Vagina (tissue), 2 donors: ENCODE results near the gene ACVR1. TPM values are rescaled to one million over a fixed set of nuclear protein-coding genes. Genes with fewer than 3 reads are reported as not detected.

Source experiments
- DNase-seq, 2 donors: peaks; one replicate each; pipeline ENCODE4 v3.0.0-alpha.2; 2017; ENCODE audit errors: extremely low spot score in 2 of 2
- H3K27ac ChIP-seq: fragments of 200-600 bp; sonication (generic); one replicate; pipeline ENCODE4 v1.5.1; 2019
- H3K27me3 ChIP-seq: fragments of 200-600 bp; sonication (generic); one replicate; pipeline ENCODE4 v1.5.1; 2019
- H3K36me3 ChIP-seq, 2 donors: fragments of 200-600 bp; sonication (generic); one replicate each; pipeline ENCODE4 v1.5.1; 2017 to 2019
- H3K4me1 ChIP-seq: fragments of 200-600 bp; sonication (generic); one replicate; pipeline ENCODE4 v1.5.1; 2019
- H3K4me3 ChIP-seq, 2 donors: fragments of 200-600 bp; sonication (generic); 1 replicate in 1 of 2; 2 replicates in 1 of 2; pipeline ENCODE4 v1.5.1; 2016 to 2019
- H3K9me3 ChIP-seq: fragments of 200-600 bp; sonication (generic); one replicate; pipeline ENCODE4 v1.5.1; 2019
- CTCF ChIP-seq, 3 experiments: fragments of 450-650 bp in 2 of 3; fragments of 200-600 bp in 1 of 3; sonication (generic) in 1 of 3; IDR thresholded peaks; one replicate each; pipeline ENCODE4 v1.5.1; 2017 to 2019; ENCODE audit warnings: antibody characterized with exemption in 3 of 3, mild to moderate bottlenecking in 2 of 3, moderate library complexity in 2 of 3
- POLR2A ChIP-seq, 2 donors: fragments of 450-650 bp; IDR thresholded peaks; one replicate each; pipeline ENCODE4 v1.6.1; 2017; ENCODE audit warnings: antibody characterized with exemption in 2 of 2, mild to moderate bottlenecking in 2 of 2, moderate library complexity in 2 of 2
- POLR2AphosphoS5 ChIP-seq, 2 donors: sonication (generic); formaldehyde crosslinking; IDR thresholded peaks; one replicate each; pipeline ENCODE4 v1.9.0; 2017; ENCODE audit warnings: antibody characterized with exemption in 2 of 2, mild to moderate bottlenecking in 2 of 2, low read depth in 1 of 2; ENCODE audit not compliant: insufficient read depth in 1 of 2
- intact Hi-C: fragments of 100-400 bp; cut with DNase I; formaldehyde crosslinking; loops from one replicate; pipeline ENCODE4 v1.15.1; 2023
- total RNA-seq: library from RNA; depleted of rRNA; stranded (reverse); fragments of >200 nt; gene quantifications from one replicate; pipeline ENCODE4 v1.2.3, GENCODE V29; 2016

Gene ACVR1
- total RNA-seq, 1 donor from 2014 or later: 25.8 TPM

GRCh38 chr2:157839822-157840221, 36.3 kb downstream of the ACVR1 start:
- Histone ChIP-seq H3K27me3 (no peaks in the 10 kb centered on the region), H3K9me3 (no peaks in the 10 kb centered on the region), H3K36me3 (no peaks in the 10 kb centered on the region), H3K27ac (peak overlapping the region; percentile 76), H3K4me3 (no peak overlapping the region), H3K4me1 (peaks cover 83% of the 10 kb centered on the region)
- no peak for DNase-seq
- intact Hi-C loops: no loop called here
- no peak for TF ChIP-seq CTCF (IDR thresholded peaks at IDR 0.05)
- TF ChIP-seq POLR2A (IDR thresholded peaks at IDR 0.05): no peak
- TF ChIP-seq POLR2AphosphoS5 (IDR thresholded peaks at IDR 0.05; ENCODE audit: insufficient read depth in 1 of 2, low read depth in 1 of 2): no peak

GRCh38 chr2:157839162-157839801, 36.8 kb downstream of the ACVR1 start:
- Histone ChIP-seq H3K9me3 (no peaks in the 10 kb centered on the region), H3K27ac (peak overlapping the region; percentile 76), H3K27me3 (no peaks in the 10 kb centered on the region), H3K4me3 (no peak overlapping the region), H3K4me1 (peaks cover 78% of the 10 kb centered on the region), H3K36me3 (no peaks in the 10 kb centered on the region)
- TF ChIP-seq CTCF (IDR thresholded peaks at IDR 0.05): no peak
- no peak for TF ChIP-seq POLR2A (IDR thresholded peaks at IDR 0.05)
- TF ChIP-seq POLR2AphosphoS5 (IDR thresholded peaks at IDR 0.05; ENCODE audit: insufficient read depth in 1 of 2, low read depth in 1 of 2): no peak
- no peak for DNase-seq
- intact Hi-C loops: no loop called here

GRCh38 chr2:157838442-157839161, 37.5 kb downstream of the ACVR1 start:
- Histone ChIP-seq H3K9me3 (no peaks in the 10 kb centered on the region), H3K27me3 (no peaks in the 10 kb centered on the region), H3K4me1 (peaks cover 71% of the 10 kb centered on the region), H3K4me3 (peak overlapping the region; percentile 1 to 20), H3K36me3 (no peaks in the 10 kb centered on the region), H3K27ac (peak overlapping the region; percentile 76)
- intact Hi-C loops: no loop called here
- DNase-seq: no peak
- TF ChIP-seq POLR2AphosphoS5 (IDR thresholded peaks at IDR 0.05; ENCODE audit: insufficient read depth in 1 of 2, low read depth in 1 of 2) (no peak), POLR2A (IDR thresholded peaks at IDR 0.05) (no peak), CTCF (IDR thresholded peaks at IDR 0.05) (no peak)

- intact Hi-C loops: no loop called here
- Histone ChIP-seq H3K27ac (peak overlapping the region; percentile 76), H3K4me3 (peak overlapping the region; percentile 1 to 20), H3K9me3 (no peaks in the 10 kb centered on the region), H3K4me1 (peaks cover 65% of the 10 kb centered on the region), H3K36me3 (no peaks in the 10 kb centered on the region), H3K27me3 (no peaks in the 10 kb centered on the region)
- no peak for DNase-seq
- TF ChIP-seq POLR2AphosphoS5 (IDR thresholded peaks at IDR 0.05; ENCODE audit: insufficient read depth in 1 of 2, low read depth in 1 of 2) (no peak), CTCF (IDR thresholded peaks at IDR 0.05) (no peak), POLR2A (IDR thresholded peaks at IDR 0.05) (no peak)
These were observed 38.2 kb downstream of the ACVR1 start for GRCh38 chr2:157837851-157838441.
